SU-DHL-6 (cell line): ENCODE results near the gene SFRP5.

ENCODE experiments used
- EZH2phosphoT487 ChIP-seq: fragments of 200-600 bp; sonication (generic), shearing (Covaris generic); conservative IDR thresholded peaks from 2 replicates; pipeline ENCODE4 v1.6.1; 2018; ENCODE audit warnings: mild to moderate bottlenecking, antibody characterized with exemption, low read length, moderate library complexity, mixed read lengths
- TF ChIP-seq, protein P1 (sequence below): fragments of 200-600 bp; sonication (generic); IDR thresholded peaks from one replicate; pipeline ENCODE4 v1.5.1; 2017; ENCODE audit warnings: antibody characterized with exemption, mild to moderate bottlenecking, low read length, moderate library complexity; ENCODE audit not compliant: insufficient read depth, poor library complexity, severe bottlenecking

GRCh38 chr10:97800474-97800873, 28.7 kb upstream of the SFRP5 start:
- TF ChIP-seq, protein P1, sequence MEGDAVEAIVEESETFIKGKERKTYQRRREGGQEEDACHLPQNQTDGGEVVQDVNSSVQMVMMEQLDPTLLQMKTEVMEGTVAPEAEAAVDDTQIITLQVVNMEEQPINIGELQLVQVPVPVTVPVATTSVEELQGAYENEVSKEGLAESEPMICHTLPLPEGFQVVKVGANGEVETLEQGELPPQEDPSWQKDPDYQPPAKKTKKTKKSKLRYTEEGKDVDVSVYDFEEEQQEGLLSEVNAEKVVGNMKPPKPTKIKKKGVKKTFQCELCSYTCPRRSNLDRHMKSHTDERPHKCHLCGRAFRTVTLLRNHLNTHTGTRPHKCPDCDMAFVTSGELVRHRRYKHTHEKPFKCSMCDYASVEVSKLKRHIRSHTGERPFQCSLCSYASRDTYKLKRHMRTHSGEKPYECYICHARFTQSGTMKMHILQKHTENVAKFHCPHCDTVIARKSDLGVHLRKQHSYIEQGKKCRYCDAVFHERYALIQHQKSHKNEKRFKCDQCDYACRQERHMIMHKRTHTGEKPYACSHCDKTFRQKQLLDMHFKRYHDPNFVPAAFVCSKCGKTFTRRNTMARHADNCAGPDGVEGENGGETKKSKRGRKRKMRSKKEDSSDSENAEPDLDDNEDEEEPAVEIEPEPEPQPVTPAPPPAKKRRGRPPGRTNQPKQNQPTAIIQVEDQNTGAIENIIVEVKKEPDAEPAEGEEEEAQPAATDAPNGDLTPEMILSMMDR = no peak
- TF ChIP-seq EZH2phosphoT487 = no peak
